C4-2B (cell line): ENCODE measurements around the gene DEPDC7.

ENCODE experiments used
- H3K27ac ChIP-seq: fragments of 450-650 bp; 2 replicates; pipeline ENCODE4 v1.5.1; 2017
- CTCF ChIP-seq: fragments of 450-650 bp; conservative IDR thresholded peaks from 2 replicates; pipeline ENCODE4 v1.5.1; 2017; ENCODE audit warnings: mild to moderate bottlenecking
- ZFX ChIP-seq: fragments of 450-650 bp; IDR thresholded peaks from 2 replicates; pipeline ENCODE4 v1.6.1; 2017

The DEPDC7 gene

GRCh38 chr11:33068611-33069340 is 53.1 kb downstream of the DEPDC7 start:
- no peak overlapping the region for H3K27ac ChIP-seq
- no peak for TF ChIP-seq ZFX
- TF ChIP-seq CTCF: no peak

GRCh38 chr11:33072465-33072864 is 56.8 kb downstream of the DEPDC7 start:
- H3K27ac ChIP-seq: no peak overlapping the region
- TF ChIP-seq ZFX (no peak), CTCF (no peak)
